ENCODE data around the gene ZNF678.

ZNF678 gene

DNA sequence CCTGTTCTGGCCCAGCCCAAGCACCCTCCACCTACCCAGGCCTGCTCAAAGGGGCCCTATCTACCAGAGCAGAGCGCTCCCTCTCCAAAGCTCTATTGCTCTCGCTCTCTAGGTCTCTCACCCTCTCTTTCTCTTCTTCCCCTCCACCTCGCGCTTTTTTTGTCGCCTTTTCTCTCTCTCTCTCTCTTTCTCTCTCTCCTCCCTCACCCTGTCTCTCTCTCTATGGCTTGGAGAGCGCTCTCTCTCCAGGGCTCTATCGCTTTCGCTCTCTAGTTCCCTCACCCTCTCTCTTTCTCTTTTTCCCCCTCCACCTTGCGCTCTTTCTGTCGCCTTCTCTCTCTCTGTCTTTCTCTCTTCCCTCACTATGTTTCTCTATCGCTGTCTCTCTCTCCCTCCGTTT is 3.4 kb upstream of the ZNF678 start:
- no peak for DNase-seq (ENCODE audit: extremely low spot score)
- TF ChIP-seq, protein P1, sequence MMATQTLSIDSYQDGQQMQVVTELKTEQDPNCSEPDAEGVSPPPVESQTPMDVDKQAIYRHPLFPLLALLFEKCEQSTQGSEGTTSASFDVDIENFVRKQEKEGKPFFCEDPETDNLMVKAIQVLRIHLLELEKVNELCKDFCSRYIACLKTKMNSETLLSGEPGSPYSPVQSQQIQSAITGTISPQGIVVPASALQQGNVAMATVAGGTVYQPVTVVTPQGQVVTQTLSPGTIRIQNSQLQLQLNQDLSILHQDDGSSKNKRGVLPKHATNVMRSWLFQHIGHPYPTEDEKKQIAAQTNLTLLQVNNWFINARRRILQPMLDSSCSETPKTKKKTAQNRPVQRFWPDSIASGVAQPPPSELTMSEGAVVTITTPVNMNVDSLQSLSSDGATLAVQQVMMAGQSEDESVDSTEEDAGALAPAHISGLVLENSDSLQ (IDR thresholded peaks at IDR 0.05) = no peak
- TF ChIP-seq FOXA1 (IDR thresholded peaks at IDR 0.05) = no peak
- no peak for TF ChIP-seq ELF4 (IDR thresholded peaks at IDR 0.05)
- no peak for TF ChIP-seq SP1 (IDR thresholded peaks at IDR 0.05)
- TF ChIP-seq LEF1 (IDR thresholded peaks at IDR 0.05; ENCODE audit: borderline replicate concordance) = no peak
- TF ChIP-seq FOXK2 (IDR thresholded peaks at IDR 0.05) = no peak
- no peak for TF ChIP-seq NFRKB (IDR thresholded peaks at IDR 0.05)
- TF ChIP-seq HDGF (IDR thresholded peaks at IDR 0.05; ENCODE audit: borderline replicate concordance) = no peak
- no peak for TF ChIP-seq TARDBP (IDR thresholded peaks at IDR 0.05)
- no peak for TF ChIP-seq ARNT (IDR thresholded peaks at IDR 0.05)
- no peak for TF ChIP-seq L3MBTL2 (conservative IDR thresholded peaks at IDR 0.05)
- no peak for TF ChIP-seq BHLHE40 (IDR thresholded peaks at IDR 0.05; ENCODE audit: borderline replicate concordance)
- CTCF ChIA-PET = no interaction called here
- POLR2A ChIA-PET = no interaction called here

DNA sequence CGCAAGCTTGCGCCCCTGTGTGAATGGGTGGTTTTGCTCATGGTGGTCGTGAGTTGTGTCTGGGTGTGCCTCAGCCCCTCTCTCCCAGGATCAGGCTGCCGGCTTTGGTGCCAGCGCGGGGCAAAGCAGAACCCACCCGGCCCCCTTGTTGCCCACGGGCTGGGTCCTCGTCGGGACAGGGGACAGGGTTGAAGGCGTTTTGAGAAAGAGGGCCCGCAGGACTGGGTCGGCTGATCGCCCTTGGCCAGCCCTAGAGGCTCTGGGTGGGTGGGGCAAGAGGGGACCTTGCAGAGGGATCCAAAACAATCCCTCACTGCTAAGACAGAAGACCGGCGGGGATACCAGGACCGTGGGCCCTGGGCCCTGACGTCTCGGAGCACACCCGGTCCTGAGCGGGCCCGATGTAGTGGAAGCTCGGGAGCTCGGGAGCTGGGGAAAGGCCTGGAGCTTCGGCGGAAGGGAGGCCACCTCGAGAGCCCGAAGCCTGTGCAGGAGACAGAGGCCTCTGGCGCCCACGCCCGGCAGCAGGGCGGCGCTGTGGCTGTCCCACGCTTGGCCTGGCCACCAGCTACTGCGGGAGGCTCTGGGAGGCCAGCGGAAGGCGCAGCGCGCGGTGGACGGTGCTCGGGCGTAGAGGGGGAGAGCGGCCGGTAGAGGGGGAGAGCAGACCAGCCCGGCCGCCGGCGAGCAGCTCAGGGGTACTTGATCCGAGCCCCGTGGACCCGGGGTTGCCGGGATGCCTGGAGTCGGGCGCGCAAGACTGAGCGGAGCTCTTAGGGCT is 2.8 kb upstream of the ZNF678 start:
- no peak for TF ChIP-seq BHLHE40 (IDR thresholded peaks at IDR 0.05; ENCODE audit: borderline replicate concordance)
- no peak for TF ChIP-seq TARDBP (IDR thresholded peaks at IDR 0.05)
- no peak for TF ChIP-seq LEF1 (IDR thresholded peaks at IDR 0.05; ENCODE audit: borderline replicate concordance)
- TF ChIP-seq ARNT (IDR thresholded peaks at IDR 0.05) = no peak
- TF ChIP-seq, protein P1 (IDR thresholded peaks at IDR 0.05) = no peak
- no peak for TF ChIP-seq FOXM1 (IDR thresholded peaks at IDR 0.05; ENCODE audit: borderline replicate concordance)
- no peak for TF ChIP-seq ELF4 (IDR thresholded peaks at IDR 0.05)
- no peak for TF ChIP-seq NFRKB (IDR thresholded peaks at IDR 0.05)
- no peak for TF ChIP-seq HDGF (IDR thresholded peaks at IDR 0.05; ENCODE audit: borderline replicate concordance)
- TF ChIP-seq CTBP1 (IDR thresholded peaks at IDR 0.05; ENCODE audit: borderline replicate concordance) = no peak
- TF ChIP-seq FOXA1 (IDR thresholded peaks at IDR 0.05) = no peak
- TF ChIP-seq SP1 (IDR thresholded peaks at IDR 0.05) = no peak
- no peak for TF ChIP-seq FOXK2 (IDR thresholded peaks at IDR 0.05)
- TF ChIP-seq L3MBTL2 (conservative IDR thresholded peaks at IDR 0.05) = no peak
- TF ChIP-seq SUZ12 (IDR thresholded peaks at IDR 0.05) = no peak
- TF ChIP-seq ZNF384 (IDR thresholded peaks at IDR 0.05) = no peak
- ChIA-PET POLR2A (no interaction called here), CTCF (no interaction called here)
- DNase-seq (ENCODE audit: extremely low spot score) = no peak

DNA sequence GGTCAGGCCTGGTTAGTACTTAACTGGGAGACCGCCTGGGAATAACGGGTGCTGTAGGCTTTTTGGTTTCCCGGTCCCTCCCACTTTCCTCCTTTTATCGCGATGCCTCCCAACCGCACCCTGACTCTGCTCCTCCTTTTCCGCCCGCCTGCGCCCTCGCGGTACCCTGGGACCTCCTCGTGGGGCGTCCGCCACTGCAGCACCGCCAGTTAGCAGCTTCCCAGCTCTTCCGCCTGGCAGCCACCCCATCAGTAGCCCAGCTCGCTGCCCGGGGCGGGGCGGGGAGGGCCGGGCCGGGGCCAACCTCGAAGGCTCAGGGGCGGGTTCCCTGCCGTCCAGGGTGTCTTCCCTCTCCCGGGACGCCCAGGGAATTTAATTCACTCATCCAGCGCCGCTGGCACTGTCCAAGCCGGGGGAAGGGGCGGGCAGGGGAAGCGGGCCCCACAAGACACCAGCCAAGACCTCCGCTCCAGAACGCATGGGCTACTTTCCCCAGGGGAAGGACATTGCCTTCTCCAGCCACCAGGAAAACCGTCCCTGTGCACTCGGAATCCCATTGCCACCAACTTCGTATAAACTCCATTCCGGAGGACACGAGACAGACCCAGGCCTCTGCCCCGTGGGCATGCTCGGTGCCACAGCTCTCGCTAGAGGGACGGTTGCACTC is 2.0 kb upstream of the ZNF678 start:
- POLR2A ChIA-PET = no interaction called here
- TF ChIP-seq ZNF384 (IDR thresholded peaks at IDR 0.05) (no peak), TARDBP (IDR thresholded peaks at IDR 0.05) (no peak), BHLHE40 (IDR thresholded peaks at IDR 0.05; ENCODE audit: borderline replicate concordance) (no peak), SUZ12 (IDR thresholded peaks at IDR 0.05) (no peak), ARNT (IDR thresholded peaks at IDR 0.05) (no peak), FOXM1 (IDR thresholded peaks at IDR 0.05; ENCODE audit: borderline replicate concordance) (no peak), FOXA1 (IDR thresholded peaks at IDR 0.05) (no peak), NFRKB (IDR thresholded peaks at IDR 0.05) (no peak), L3MBTL2 (conservative IDR thresholded peaks at IDR 0.05) (no peak), FOXK2 (IDR thresholded peaks at IDR 0.05) (no peak), ELF4 (IDR thresholded peaks at IDR 0.05) (no peak), CTBP1 (IDR thresholded peaks at IDR 0.05; ENCODE audit: borderline replicate concordance) (no peak), LEF1 (IDR thresholded peaks at IDR 0.05; ENCODE audit: borderline replicate concordance) (no peak), HDGF (IDR thresholded peaks at IDR 0.05; ENCODE audit: borderline replicate concordance) (no peak), SP1 (IDR thresholded peaks at IDR 0.05) (no peak)
- TF ChIP-seq, protein P1 (IDR thresholded peaks at IDR 0.05) = no peak
- CTCF ChIA-PET = no interaction called here
- DNase-seq (ENCODE audit: extremely low spot score) = no peak

DNA sequence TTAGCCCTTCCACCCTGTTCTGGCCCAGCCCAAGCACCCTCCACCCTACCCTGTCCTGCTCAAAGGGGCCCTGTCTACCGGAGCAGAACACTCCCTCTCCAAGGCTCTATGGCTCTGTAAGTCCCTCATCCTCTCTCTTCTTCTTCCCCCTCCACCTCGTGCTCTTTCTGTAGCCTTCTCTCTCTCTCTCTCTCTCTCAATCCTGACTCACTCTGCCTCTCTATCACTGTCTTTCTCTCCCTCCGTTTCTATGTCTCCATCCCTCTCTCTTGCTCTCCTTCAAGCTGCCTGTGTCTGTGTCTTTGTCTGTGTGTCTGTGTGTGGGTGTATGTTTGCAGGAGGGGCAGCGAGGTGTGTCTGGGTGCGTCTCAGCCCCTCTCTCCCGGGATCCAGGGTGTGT is 1.3 kb upstream of the ZNF678 start:
- CTCF ChIA-PET = no interaction called here
- no peak for TF ChIP-seq SP1 (IDR thresholded peaks at IDR 0.05)
- TF ChIP-seq TARDBP (IDR thresholded peaks at IDR 0.05) = no peak
- TF ChIP-seq FOXK2 (IDR thresholded peaks at IDR 0.05) = no peak
- TF ChIP-seq BHLHE40 (IDR thresholded peaks at IDR 0.05; ENCODE audit: borderline replicate concordance) = no peak
- TF ChIP-seq CTBP1 (IDR thresholded peaks at IDR 0.05; ENCODE audit: borderline replicate concordance) = no peak
- no peak for TF ChIP-seq FOXM1 (IDR thresholded peaks at IDR 0.05; ENCODE audit: borderline replicate concordance)
- TF ChIP-seq NFRKB (IDR thresholded peaks at IDR 0.05) = no peak
- TF ChIP-seq, protein P1 (IDR thresholded peaks at IDR 0.05) = no peak
- no peak for TF ChIP-seq L3MBTL2 (conservative IDR thresholded peaks at IDR 0.05)
- no peak for TF ChIP-seq FOXA1 (IDR thresholded peaks at IDR 0.05)
- TF ChIP-seq ARNT (IDR thresholded peaks at IDR 0.05) = no peak
- TF ChIP-seq LEF1 (IDR thresholded peaks at IDR 0.05; ENCODE audit: borderline replicate concordance) = no peak
- no peak for TF ChIP-seq ZNF384 (IDR thresholded peaks at IDR 0.05)
- no peak for TF ChIP-seq SUZ12 (IDR thresholded peaks at IDR 0.05)
- TF ChIP-seq ELF4 (IDR thresholded peaks at IDR 0.05) = no peak
- no peak for TF ChIP-seq HDGF (IDR thresholded peaks at IDR 0.05; ENCODE audit: borderline replicate concordance)
- POLR2A ChIA-PET = no interaction called here
- no peak for DNase-seq (ENCODE audit: extremely low spot score)

DNA sequence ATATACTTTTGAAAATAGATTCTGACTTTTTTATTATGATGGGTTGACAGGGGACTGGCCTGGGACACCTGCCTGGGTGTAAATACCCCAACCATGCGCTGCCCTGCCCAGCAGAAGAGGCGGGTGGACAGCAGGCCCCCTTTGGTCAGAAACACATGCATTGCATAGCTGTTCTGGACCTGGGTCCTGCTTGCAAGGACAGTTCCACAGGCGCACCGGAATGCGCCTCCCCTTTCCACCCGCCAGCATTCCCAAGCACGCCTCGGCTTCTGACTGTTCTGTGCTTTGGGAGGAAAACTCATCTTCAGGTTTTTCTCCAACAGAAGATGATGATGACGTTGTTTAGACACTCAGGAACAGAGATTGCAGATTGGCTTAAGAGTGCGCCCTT is 428 bp upstream of the ZNF678 start:
- no peak for TF ChIP-seq FOXM1 (IDR thresholded peaks at IDR 0.05; ENCODE audit: borderline replicate concordance)
- TF ChIP-seq ARNT (IDR thresholded peaks at IDR 0.05) = no peak
- TF ChIP-seq ELF4 (IDR thresholded peaks at IDR 0.05) = no peak
- TF ChIP-seq NFRKB (IDR thresholded peaks at IDR 0.05) = no peak
- no peak for TF ChIP-seq SUZ12 (IDR thresholded peaks at IDR 0.05)
- no peak for TF ChIP-seq FOXA1 (IDR thresholded peaks at IDR 0.05)
- no peak for TF ChIP-seq BHLHE40 (IDR thresholded peaks at IDR 0.05; ENCODE audit: borderline replicate concordance)
- TF ChIP-seq LEF1 (IDR thresholded peaks at IDR 0.05; ENCODE audit: borderline replicate concordance) = no peak
- TF ChIP-seq, protein P1 (IDR thresholded peaks at IDR 0.05) = no peak
- TF ChIP-seq TARDBP (IDR thresholded peaks at IDR 0.05) = no peak
- no peak for TF ChIP-seq SP1 (IDR thresholded peaks at IDR 0.05)
- TF ChIP-seq L3MBTL2 (conservative IDR thresholded peaks at IDR 0.05) = no peak
- TF ChIP-seq HDGF (IDR thresholded peaks at IDR 0.05; ENCODE audit: borderline replicate concordance) = no peak
- no peak for TF ChIP-seq FOXK2 (IDR thresholded peaks at IDR 0.05)
- no peak for TF ChIP-seq ZNF384 (IDR thresholded peaks at IDR 0.05)
- no peak for TF ChIP-seq CTBP1 (IDR thresholded peaks at IDR 0.05; ENCODE audit: borderline replicate concordance)
- ChIA-PET POLR2A (interaction anchor here (0.9 to 1.6 kb wide), 2 partner anchors 17 to 35 kb away, joined by 3 read pairs; no protein-coding TSS in a partner anchor), CTCF (no interaction called here)
- no peak for DNase-seq (ENCODE audit: extremely low spot score)
